ENCODE measurements around the gene SVEP1.

GRCh38 chr9:110468950-110469349, 110.6 kb downstream of the SVEP1 start:
- TF ChIP-seq EZH2 (IDR thresholded peaks at IDR 0.05; ENCODE audit: borderline replicate concordance, low read depth, low read length, severe bottlenecking) (no peak), CTCF (IDR thresholded peaks at IDR 0.05; ENCODE audit: borderline replicate concordance, extremely low read depth, low read length, poor library complexity, severe bottlenecking) (no peak)
